ENCODE results near the gene NR4A1.

DNA sequence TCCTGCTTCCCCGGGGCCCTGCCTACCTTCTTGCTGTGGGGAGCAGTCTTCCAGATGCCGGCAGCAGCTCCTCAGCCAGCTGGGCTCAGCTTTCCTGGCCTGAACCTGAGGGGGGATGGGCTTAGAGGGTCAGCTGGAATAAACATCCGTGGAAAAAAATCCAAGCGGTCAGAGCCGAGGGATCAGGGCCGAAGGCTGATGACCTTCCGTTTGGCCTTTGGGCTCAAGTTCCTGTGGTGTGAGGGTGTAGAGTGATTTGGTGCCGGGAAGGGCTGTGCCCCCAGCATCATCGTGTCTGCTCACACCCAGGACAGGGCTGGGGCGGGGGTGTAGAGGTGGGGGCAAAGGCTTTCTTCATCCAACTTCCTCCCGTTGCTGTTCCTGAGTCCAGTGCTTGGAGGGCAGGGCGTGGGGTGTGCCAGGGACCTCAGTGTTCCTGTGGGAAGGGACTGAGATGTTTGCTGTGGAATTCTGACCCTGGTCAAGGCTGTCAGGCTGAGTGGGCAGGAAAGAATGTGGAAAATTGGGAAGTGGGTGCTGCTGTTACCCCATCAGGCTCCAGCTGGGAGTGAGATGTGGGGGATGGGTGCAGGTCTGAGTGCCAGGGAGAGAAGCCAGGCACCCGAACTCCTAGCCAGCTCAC, 30.9 kb downstream of the NR4A1 start:
- TF ChIP-seq, protein P1, sequence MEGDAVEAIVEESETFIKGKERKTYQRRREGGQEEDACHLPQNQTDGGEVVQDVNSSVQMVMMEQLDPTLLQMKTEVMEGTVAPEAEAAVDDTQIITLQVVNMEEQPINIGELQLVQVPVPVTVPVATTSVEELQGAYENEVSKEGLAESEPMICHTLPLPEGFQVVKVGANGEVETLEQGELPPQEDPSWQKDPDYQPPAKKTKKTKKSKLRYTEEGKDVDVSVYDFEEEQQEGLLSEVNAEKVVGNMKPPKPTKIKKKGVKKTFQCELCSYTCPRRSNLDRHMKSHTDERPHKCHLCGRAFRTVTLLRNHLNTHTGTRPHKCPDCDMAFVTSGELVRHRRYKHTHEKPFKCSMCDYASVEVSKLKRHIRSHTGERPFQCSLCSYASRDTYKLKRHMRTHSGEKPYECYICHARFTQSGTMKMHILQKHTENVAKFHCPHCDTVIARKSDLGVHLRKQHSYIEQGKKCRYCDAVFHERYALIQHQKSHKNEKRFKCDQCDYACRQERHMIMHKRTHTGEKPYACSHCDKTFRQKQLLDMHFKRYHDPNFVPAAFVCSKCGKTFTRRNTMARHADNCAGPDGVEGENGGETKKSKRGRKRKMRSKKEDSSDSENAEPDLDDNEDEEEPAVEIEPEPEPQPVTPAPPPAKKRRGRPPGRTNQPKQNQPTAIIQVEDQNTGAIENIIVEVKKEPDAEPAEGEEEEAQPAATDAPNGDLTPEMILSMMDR (IDR thresholded peaks at IDR 0.05; ENCODE audit: low read depth, low read length, poor library complexity, severe bottlenecking), result no peak
- no peak for TF ChIP-seq EZH2phosphoT487 (IDR thresholded peaks at IDR 0.05; ENCODE audit: borderline replicate concordance, low read length)

Measured in DOHH2 (cell line).